GM12872 (cell line): ENCODE results near the gene CCDC170.

Experiments
- CTCF ChIP-seq: IDR thresholded peaks from 3 replicates; pipeline ENCODE4 v1.5.1; 2011; ENCODE audit warnings: low read depth, mild to moderate bottlenecking, low read length, moderate library complexity; ENCODE audit not compliant: insufficient read depth

CCDC170 gene

GRCh38 chr6:151551223-151551857, 57.5 kb downstream of the CCDC170 start:
- no peak for TF ChIP-seq CTCF

GRCh38 chr6:151553416-151554165, 59.8 kb downstream of the CCDC170 start:
- no peak for TF ChIP-seq CTCF

GRCh38 chr6:151561238-151561637, 67.4 kb downstream of the CCDC170 start:
- TF ChIP-seq CTCF, result no peak

GRCh38 chr6:151564654-151565053, 70.8 kb downstream of the CCDC170 start:
- TF ChIP-seq CTCF, result no peak

GRCh38 chr6:151565940-151566339, 72.1 kb downstream of the CCDC170 start:
- no peak for TF ChIP-seq CTCF

- no peak for TF ChIP-seq CTCF
Observed at GRCh38 chr6:151566557-151566956, 72.7 kb downstream of the CCDC170 start.

- no peak for TF ChIP-seq CTCF
Observed at GRCh38 chr6:151576633-151577032, 82.8 kb downstream of the CCDC170 start.
